Astrocyte of the spinal cord (primary cell): Measurements from ENCODE around the gene HSDL2.

Experiments
- DNase-seq: peaks from one replicate; pipeline ENCODE4 v3.0.0; 2011; ENCODE audit warnings: low read depth, low spot score
- H3K4me3 ChIP-seq: 2 replicates; pipeline ENCODE4 v1.5.1; 2011; ENCODE audit warnings: low read depth, mild to moderate bottlenecking, low read length, moderate library complexity
- CTCF ChIP-seq: IDR thresholded peaks from 2 replicates; pipeline ENCODE4 v1.5.1; 2012; ENCODE audit warnings: low read depth, mild to moderate bottlenecking, low read length, inconsistent platforms
- in situ Hi-C: cut with HindIII; loops from 2 replicates; pipeline ENCODE4 v1.10.0; 2017; ENCODE audit warnings: low sequenced_read_pairs

HSDL2 gene

GRCh38 chr9:112485574-112485973, 105.7 kb downstream of the HSDL2 start:
- no peak overlapping the region for H3K4me3 ChIP-seq
- DNase-seq = no peak
- TF ChIP-seq CTCF = no peak
- in situ Hi-C loops = no loop called here

- H3K4me3 ChIP-seq = peak within 1 kb of the TSS; percentile 62
- peak; percentile 66 for DNase-seq
- in situ Hi-C loops = no loop called here
- no peak for TF ChIP-seq CTCF
Measured at GRCh38 chr9:112486221-112487007, 106.5 kb downstream of the HSDL2 start, which contains the start of gene KIAA1958. TSS of gene KIAA1958 (plus strand) at chr9:112486827. CDS start at chr9:112574081, 87,254 bp downstream.

- H3K4me3 ChIP-seq = peak overlapping the region; percentile 62
- in situ Hi-C loops = no loop called here
- no peak for TF ChIP-seq CTCF
- peak; percentile 54 for DNase-seq
Measured at GRCh38 chr9:112487008-112487798, 107.3 kb downstream of the HSDL2 start.

- no peak for DNase-seq
- in situ Hi-C loops = no loop called here
- no peak for TF ChIP-seq CTCF
- H3K4me3 ChIP-seq = peak overlapping the region; percentile 62
Measured at GRCh38 chr9:112487799-112488340, 108.0 kb downstream of the HSDL2 start.

- no peak overlapping the region for H3K4me3 ChIP-seq
- no peak for DNase-seq
- TF ChIP-seq CTCF = no peak
- in situ Hi-C loops = no loop called here
Measured at GRCh38 chr9:112489039-112489546, 109.2 kb downstream of the HSDL2 start.

GRCh38 chr9:112489876-112490666, 110.2 kb downstream of the HSDL2 start:
- TF ChIP-seq CTCF = no peak
- in situ Hi-C loops = no loop called here
- no peak overlapping the region for H3K4me3 ChIP-seq
- no peak for DNase-seq
